ENCODE measurements around the gene SF3B1. TPM values are rescaled to one million over a fixed set of nuclear protein-coding genes. Genes with fewer than 3 reads are reported as not detected.
"Not testable (repeated sequence)": the region's sequence is repeated elsewhere in the genome, so short reads cannot be mapped to it uniquely, and the experiment has no call there.

Gene SF3B1
- total RNA-seq, 1 experiment from 2014 or later: 274 TPM

DNA sequence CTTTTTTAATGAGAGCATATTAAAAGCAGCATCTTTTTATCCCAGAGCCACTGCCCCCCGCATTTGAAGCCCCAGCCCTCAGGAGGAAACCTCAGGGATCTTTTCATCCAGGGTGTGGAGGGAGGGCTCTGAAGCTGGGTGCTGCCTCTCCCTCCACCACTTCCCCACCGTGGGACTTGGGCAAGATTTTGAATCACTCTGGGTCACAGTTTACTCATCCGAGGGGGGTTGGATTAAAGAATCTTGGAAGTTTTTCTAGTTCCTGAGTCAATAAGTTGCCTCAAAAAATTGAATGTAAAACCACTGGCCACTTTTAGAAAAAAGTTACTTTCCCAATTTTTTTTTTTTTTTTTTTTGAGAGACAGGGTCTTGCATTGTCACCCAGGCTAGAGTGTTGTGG, 62.2 kb downstream of the SF3B1 start:
- H3K27me3 ChIP-seq (replicated peaks; ENCODE audit: control insufficient read depth, insufficient read depth, low read length): no peaks in the 10 kb centered on the region
- H3K4me3 ChIP-seq (ENCODE audit: low read depth, low read length): no peak overlapping the region
- TF ChIP-seq, protein P1, sequence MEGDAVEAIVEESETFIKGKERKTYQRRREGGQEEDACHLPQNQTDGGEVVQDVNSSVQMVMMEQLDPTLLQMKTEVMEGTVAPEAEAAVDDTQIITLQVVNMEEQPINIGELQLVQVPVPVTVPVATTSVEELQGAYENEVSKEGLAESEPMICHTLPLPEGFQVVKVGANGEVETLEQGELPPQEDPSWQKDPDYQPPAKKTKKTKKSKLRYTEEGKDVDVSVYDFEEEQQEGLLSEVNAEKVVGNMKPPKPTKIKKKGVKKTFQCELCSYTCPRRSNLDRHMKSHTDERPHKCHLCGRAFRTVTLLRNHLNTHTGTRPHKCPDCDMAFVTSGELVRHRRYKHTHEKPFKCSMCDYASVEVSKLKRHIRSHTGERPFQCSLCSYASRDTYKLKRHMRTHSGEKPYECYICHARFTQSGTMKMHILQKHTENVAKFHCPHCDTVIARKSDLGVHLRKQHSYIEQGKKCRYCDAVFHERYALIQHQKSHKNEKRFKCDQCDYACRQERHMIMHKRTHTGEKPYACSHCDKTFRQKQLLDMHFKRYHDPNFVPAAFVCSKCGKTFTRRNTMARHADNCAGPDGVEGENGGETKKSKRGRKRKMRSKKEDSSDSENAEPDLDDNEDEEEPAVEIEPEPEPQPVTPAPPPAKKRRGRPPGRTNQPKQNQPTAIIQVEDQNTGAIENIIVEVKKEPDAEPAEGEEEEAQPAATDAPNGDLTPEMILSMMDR (IDR thresholded peaks at IDR 0.05; ENCODE audit: insufficient read depth in 1 of 2, low read depth in 1 of 2, low read length in 1 of 2, severe bottlenecking in 1 of 2, unreplicated experiment in 1 of 2): no peak
- ChIA-PET POLR2A (no interaction called here), CTCF (no interaction called here)
- H3K36me3 Mint-ChIP-seq (ENCODE audit: insufficient read depth, unreplicated experiment): peaks cover 7% of the 10 kb centered on the region
- intact Hi-C loops (cut with micrococcal nuclease; ENCODE audit: unreplicated experiment): no loop called here
- H3K27me3 Mint-ChIP-seq (ENCODE audit: insufficient read depth, unreplicated experiment): no peaks in the 10 kb centered on the region
- H3K36me3 ChIP-seq (ENCODE audit: control insufficient read depth, insufficient read depth, low read length): no peaks in the 10 kb centered on the region
- no peaks in the 10 kb centered on the region for H3K4me1 ChIP-seq
- no peak overlapping the region for H3K27ac Mint-ChIP-seq (ENCODE audit: unreplicated experiment)
- H3K9me3 ChIP-seq: no peaks in the 10 kb centered on the region
- no peaks in the 10 kb centered on the region for H3K4me1 Mint-ChIP-seq (ENCODE audit: low read depth, unreplicated experiment)
- BruUV-seq (replicated peaks): no TSS peak
- H3K4me3 Mint-ChIP-seq (ENCODE audit: unreplicated experiment): no peak overlapping the region
- DNase-seq: no peak
- H3K9me3 Mint-ChIP-seq (ENCODE audit: unreplicated experiment): no peaks in the 10 kb centered on the region

GRCh38 chr2:197370664-197371063, 64.2 kb downstream of the SF3B1 start:
- CTCF ChIA-PET, POLR2A ChIA-PET: not testable (repeated sequence)

DNA sequence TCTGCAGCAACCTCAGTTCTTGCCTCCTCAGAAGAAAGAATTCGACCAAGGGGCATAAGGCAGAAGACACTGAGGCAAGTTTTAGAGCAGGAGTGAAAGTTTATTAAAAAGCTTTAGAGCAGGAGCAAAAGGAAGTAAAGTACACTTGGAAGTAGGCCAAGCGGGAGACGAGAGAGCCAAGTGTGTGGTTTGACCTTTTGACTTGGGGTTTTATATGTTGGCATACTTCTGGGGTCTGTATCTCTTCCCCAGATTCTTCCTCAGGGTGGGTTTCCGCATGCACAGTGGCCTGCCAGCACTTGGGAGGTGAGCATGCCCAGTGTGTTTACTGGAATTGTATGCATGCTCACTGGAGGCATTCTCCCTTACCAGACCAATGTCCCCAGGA, 64.9 kb downstream of the SF3B1 start:
- no peak overlapping the region for H3K4me3 Mint-ChIP-seq (ENCODE audit: unreplicated experiment)
- Histone ChIP-seq H3K9me3 (no peaks in the 10 kb centered on the region), H3K27me3 (replicated peaks; ENCODE audit: control insufficient read depth, insufficient read depth, low read length) (no peaks in the 10 kb centered on the region), H3K4me1 (no peaks in the 10 kb centered on the region), H3K4me3 (ENCODE audit: low read depth, low read length) (no peak overlapping the region), H3K36me3 (ENCODE audit: control insufficient read depth, insufficient read depth, low read length) (no peaks in the 10 kb centered on the region)
- DNase-seq: no peak
- intact Hi-C loops (cut with micrococcal nuclease; ENCODE audit: unreplicated experiment): no loop called here
- no peaks in the 10 kb centered on the region for H3K9me3 Mint-ChIP-seq (ENCODE audit: unreplicated experiment)
- ChIA-PET POLR2A (no interaction called here), CTCF (no interaction called here)
- no peaks in the 10 kb centered on the region for H3K4me1 Mint-ChIP-seq (ENCODE audit: low read depth, unreplicated experiment)
- no TSS peak for BruUV-seq (replicated peaks)
- TF ChIP-seq, protein P1 (IDR thresholded peaks at IDR 0.05; ENCODE audit: insufficient read depth in 1 of 2, low read depth in 1 of 2, low read length in 1 of 2, severe bottlenecking in 1 of 2, unreplicated experiment in 1 of 2): no peak
- no peaks in the 10 kb centered on the region for H3K36me3 Mint-ChIP-seq (ENCODE audit: insufficient read depth, unreplicated experiment)
- H3K27me3 Mint-ChIP-seq (ENCODE audit: insufficient read depth, unreplicated experiment): no peaks in the 10 kb centered on the region
- H3K27ac Mint-ChIP-seq (ENCODE audit: unreplicated experiment): no peak overlapping the region

More at GRCh38 chr2:197370664-197371063, 64.2 kb downstream of the SF3B1 start:
- H3K4me1 ChIP-seq; H3K27me3 ChIP-seq (replicated peaks; ENCODE audit: control insufficient read depth, insufficient read depth, low read length); H3K9me3 ChIP-seq; BruUV-seq (replicated peaks); H3K4me3 Mint-ChIP-seq (ENCODE audit: unreplicated experiment); H3K36me3 Mint-ChIP-seq (ENCODE audit: insufficient read depth, unreplicated experiment); DNase-seq; H3K27me3 Mint-ChIP-seq (ENCODE audit: insufficient read depth, unreplicated experiment); H3K4me1 Mint-ChIP-seq (ENCODE audit: low read depth, unreplicated experiment); intact Hi-C loops (cut with micrococcal nuclease; ENCODE audit: unreplicated experiment); H3K9me3 Mint-ChIP-seq (ENCODE audit: unreplicated experiment); H3K36me3 ChIP-seq (ENCODE audit: control insufficient read depth, insufficient read depth, low read length); H3K27ac Mint-ChIP-seq (ENCODE audit: unreplicated experiment); H3K4me3 ChIP-seq (ENCODE audit: low read depth, low read length): not testable (repeated sequence)
